Esophagus (tissue), 2 donors: ENCODE data around the gene ZBTB32. TPM values are rescaled to one million over a fixed set of nuclear protein-coding genes. Genes with fewer than 3 reads are reported as not detected.
"Not testable (repeated sequence)": the region's sequence is repeated elsewhere in the genome, so short reads cannot be mapped to it uniquely, and the experiment has no call there.

ENCODE experiments used
- H3K27ac ChIP-seq, 2 donors: one replicate each; pipeline ENCODE4 v1.5.1; 2013; ENCODE audit warnings: low read depth in 2 of 2, mild to moderate bottlenecking in 2 of 2, inconsistent platforms in 1 of 2, low read length in 1 of 2, moderate library complexity in 1 of 2
- H3K27me3 ChIP-seq, 2 donors: one replicate each; pipeline ENCODE4 v1.6.1; 2013; ENCODE audit warnings: low read length in 2 of 2, control low read depth in 1 of 2, mild to moderate bottlenecking in 1 of 2; ENCODE audit not compliant: insufficient read depth in 2 of 2, control insufficient read depth in 1 of 2
- H3K36me3 ChIP-seq, 2 donors: one replicate each; pipeline ENCODE4 v1.6.1; 2013; ENCODE audit warnings: low read length in 1 of 2; ENCODE audit not compliant: control insufficient read depth in 2 of 2, insufficient read depth in 2 of 2
- H3K4me1 ChIP-seq, 2 donors: one replicate each; pipeline ENCODE4 v1.6.1; 2013; ENCODE audit warnings: low read length in 1 of 2; ENCODE audit not compliant: control insufficient read depth in 2 of 2, insufficient read depth in 2 of 2
- H3K4me3 ChIP-seq, 2 donors: one replicate each; pipeline ENCODE4 v1.5.1; 2013; ENCODE audit warnings: low read length in 2 of 2, mild to moderate bottlenecking in 2 of 2, low read depth in 1 of 2, moderate library complexity in 1 of 2
- H3K9me3 ChIP-seq, 2 donors: one replicate each; pipeline ENCODE4 v1.6.1; 2013; ENCODE audit warnings: mild to moderate bottlenecking in 2 of 2, low read depth in 1 of 2, low read length in 1 of 2, moderate library complexity in 1 of 2; ENCODE audit not compliant: control insufficient read depth in 2 of 2, insufficient read depth in 1 of 2
- whole genome bisulfite sequencing, 2 donors: extraction: QIAGEN DNeasy Blood & Tissue Kit; methylation state at CpG; one replicate each; pipeline ENCODE4 v1.1.7; 2013; 5-methylcytosine and 5-hydroxymethylcytosine counted together
- polyA plus RNA-seq, 2 donors: library from polyadenylated mRNA; stranded (reverse); fragments of 200-250 nt; gene quantifications; one replicate each; pipeline ENCODE4 v1.2.3, GENCODE V29; 2013
- donor health status: healthy with polysubstance abuse.
- donor health status: Bipolar disorder and iron deficiency.

Gene ZBTB32
- under 1 TPM; 0.07 to 0.18 TPM for polyA plus RNA-seq

DNA sequence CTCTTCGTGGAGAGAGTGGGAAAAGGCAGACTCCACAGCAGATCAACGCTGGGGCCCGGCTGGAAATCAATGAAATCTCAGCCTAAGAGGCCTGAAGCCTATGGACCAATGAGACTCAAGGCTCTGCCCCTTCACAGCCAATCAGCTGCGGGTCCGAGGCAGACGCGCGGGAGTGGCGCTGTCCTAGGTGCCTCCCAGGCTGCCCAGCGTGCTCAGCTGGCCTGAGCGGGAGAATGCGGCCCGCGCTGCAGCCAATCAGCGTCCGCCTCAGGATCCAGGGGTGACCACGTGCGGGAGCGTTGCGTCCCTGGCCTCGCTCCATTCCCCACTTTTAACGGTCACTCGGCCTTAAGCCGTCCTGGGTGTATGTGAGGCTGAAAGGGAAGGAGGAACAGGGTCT lies at the start of gene ZBTB32:
Gene ZBTB32, plus strand, starts transcription at position 341 of the 400 bp plus-strand sequence. CDS start 10,069 bp downstream, outside the sequence.
- Histone ChIP-seq H3K4me1 (peaks cover 0 to 15% of the 10 kb centered on the region in 2 donors), H3K27me3 (no peaks in the 10 kb centered on the region)
- WGBS, 2 donors: 36 to 38% methylated on average over 24 of the region's 24 CpGs

GRCh38 chr19:35654828-35655227 lies 49.5 kb upstream of the ZBTB32 start:
- H3K9me3 ChIP-seq, H3K4me1 ChIP-seq, H3K27me3 ChIP-seq, H3K4me3 ChIP-seq, H3K27ac ChIP-seq: not testable (repeated sequence)
- H3K36me3 ChIP-seq: peaks cover 16 to 26% of the 10 kb centered on the region in 2 donors
- 94 to 98% methylated on average over 6 of the region's 6 CpGs for WGBS, 2 donors

More for the DNA sequence above, at the start of gene ZBTB32:
- Histone ChIP-seq H3K36me3 (no peaks in the 10 kb centered on the region), H3K9me3 (no peaks in the 10 kb centered on the region), H3K4me3 (no peak within 1 kb of the TSS), H3K27ac (no peak within 1 kb of the TSS)

GRCh38 chr19:35655600-35655999 lies 48.8 kb upstream of the ZBTB32 start:
- Histone ChIP-seq H3K4me3 (no peak overlapping the region), H3K9me3 (no peaks in the 10 kb centered on the region), H3K4me1 (no peaks in the 10 kb centered on the region), H3K27ac (no peak overlapping the region), H3K36me3 (peaks cover 16 to 26% of the 10 kb centered on the region in 2 donors), H3K27me3 (no peaks in the 10 kb centered on the region)
- 97 to 100% methylated on average over 4 of the region's 4 CpGs for WGBS, 2 donors

GRCh38 chr19:35656700-35657099 lies 47.7 kb upstream of the ZBTB32 start:
- Histone ChIP-seq H3K4me3 (no peak overlapping the region), H3K27me3 (no peaks in the 10 kb centered on the region), H3K36me3 (peaks cover 20 to 25% of the 10 kb centered on the region in 2 donors), H3K27ac (no peak overlapping the region), H3K9me3 (no peaks in the 10 kb centered on the region), H3K4me1 (no peaks in the 10 kb centered on the region)
- WGBS, 2 donors: 92 to 94% methylated on average over 6 of the region's 6 CpGs

GRCh38 chr19:35657904-35658700 lies 46.3 kb upstream of the ZBTB32 start:
- Histone ChIP-seq H3K4me3 (no peak overlapping the region), H3K9me3 (no peaks in the 10 kb centered on the region), H3K36me3 (peaks cover 20 to 25% of the 10 kb centered on the region in 2 donors), H3K27ac (no peak overlapping the region), H3K27me3 (no peaks in the 10 kb centered on the region), H3K4me1 (no peaks in the 10 kb centered on the region)
- 90 to 91% methylated on average over 15 of the region's 15 CpGs for WGBS, 2 donors

GRCh38 chr19:35661995-35662340 lies 42.4 kb upstream of the ZBTB32 start:
- no peak overlapping the region for H3K4me3 ChIP-seq
- H3K27me3 ChIP-seq: no peaks in the 10 kb centered on the region
- no peaks in the 10 kb centered on the region for H3K9me3 ChIP-seq
- WGBS, 2 donors: 96 to 97% methylated on average over 6 of the region's 6 CpGs
- H3K36me3 ChIP-seq: peaks cover 11 to 21% of the 10 kb centered on the region in 2 donors
- no peak overlapping the region for H3K27ac ChIP-seq
- H3K4me1 ChIP-seq: no peaks in the 10 kb centered on the region

- 79 to 81% methylated on average over 3 of the region's 3 CpGs for WGBS, 2 donors
- no peaks in the 10 kb centered on the region for H3K4me1 ChIP-seq
- H3K9me3 ChIP-seq: no peaks in the 10 kb centered on the region
- peaks cover 4 to 10% of the 10 kb centered on the region in 2 donors for H3K36me3 ChIP-seq
- no peak overlapping the region for H3K4me3 ChIP-seq
- no peak overlapping the region for H3K27ac ChIP-seq
- no peaks in the 10 kb centered on the region for H3K27me3 ChIP-seq
These were observed 40.4 kb upstream of the ZBTB32 start for GRCh38 chr19:35663981-35664380.

GRCh38 chr19:35665157-35665556 lies 39.2 kb upstream of the ZBTB32 start:
- Histone ChIP-seq H3K9me3 (no peaks in the 10 kb centered on the region), H3K4me1 (no peaks in the 10 kb centered on the region), H3K4me3 (no peak overlapping the region), H3K36me3 (peaks cover 4 to 10% of the 10 kb centered on the region in 2 donors), H3K27me3 (no peaks in the 10 kb centered on the region), H3K27ac (no peak overlapping the region)
- 94 to 96% methylated on average over 24 of the region's 24 CpGs for WGBS, 2 donors

DNA sequence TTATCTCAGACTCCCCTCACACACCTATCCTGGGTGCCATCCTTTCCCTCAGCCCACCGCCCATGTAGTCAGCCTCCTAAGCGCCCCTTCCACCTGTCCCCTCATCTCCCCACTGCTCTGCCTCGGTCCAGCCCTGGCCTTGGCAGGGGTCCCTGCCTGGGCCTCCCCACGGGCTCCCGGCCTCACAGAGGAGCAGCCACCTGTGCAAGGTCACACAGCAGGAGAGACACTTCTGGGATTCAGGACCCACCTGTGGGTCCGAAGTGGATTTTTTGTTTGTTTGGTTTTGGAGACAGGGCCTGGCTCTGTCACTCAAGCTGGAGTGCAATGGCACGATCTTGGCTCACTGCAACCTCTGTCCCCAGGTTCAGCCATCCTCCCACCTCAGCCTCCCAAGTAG lies 38.8 kb upstream of the ZBTB32 start:
- no peak overlapping the region for H3K4me3 ChIP-seq
- H3K36me3 ChIP-seq: peaks cover 4 to 10% of the 10 kb centered on the region in 2 donors
- 71 to 83% methylated on average over 7 of the region's 7 CpGs for WGBS, 2 donors
- H3K4me1 ChIP-seq: no peaks in the 10 kb centered on the region
- no peaks in the 10 kb centered on the region for H3K9me3 ChIP-seq
- no peak overlapping the region for H3K27ac ChIP-seq
- H3K27me3 ChIP-seq: no peaks in the 10 kb centered on the region
